Progenitor cell of endocrine pancreas (in vitro differentiated cells): ENCODE measurements around the gene SFTA2. TPM values are rescaled to one million over a fixed set of nuclear protein-coding genes. Genes with fewer than 3 reads are reported as not detected.
"Not testable (repeated sequence)": the region's sequence is repeated elsewhere in the genome, so short reads cannot be mapped to it uniquely, and the experiment has no call there.

ENCODE experiments used
- DNase-seq: peaks from one replicate; pipeline ENCODE4 v3.0.0; 2021; ENCODE audit warnings: low spot score; ENCODE audit not compliant: unreplicated experiment
- H3K27ac Mint-ChIP-seq: 2 replicates; pipeline ENCODE4 v1.8.0; 2021; ENCODE audit warnings: mild to moderate bottlenecking, moderate library complexity, mixed read lengths
- H3K27me3 Mint-ChIP-seq: 2 replicates; pipeline ENCODE4 v1.8.0; 2021; ENCODE audit warnings: mixed read lengths
- H3K36me3 Mint-ChIP-seq: 2 replicates; pipeline ENCODE4 v1.8.0; 2022; ENCODE audit warnings: mixed read lengths; ENCODE audit not compliant: insufficient read depth
- H3K4me1 Mint-ChIP-seq: 2 replicates; pipeline ENCODE4 v1.8.0; 2021; ENCODE audit warnings: low read depth, mixed read lengths
- H3K4me3 Mint-ChIP-seq: 2 replicates; pipeline ENCODE4 v1.8.0; 2021; ENCODE audit warnings: low read depth, mild to moderate bottlenecking, moderate library complexity, mixed read lengths
- H3K9me3 Mint-ChIP-seq: 2 replicates; pipeline ENCODE4 v1.8.0; 2021; ENCODE audit warnings: low read depth, mixed read lengths
- CTCF ChIP-seq: fragments of 200-600 bp; sonication (generic); IDR thresholded peaks from one replicate; pipeline ENCODE4 v1.5.0; 2021; ENCODE audit warnings: antibody characterized with exemption, mild to moderate bottlenecking; ENCODE audit not compliant: unreplicated experiment
- total RNA-seq: library from RNA; stranded (reverse); gene quantifications from 2 replicates; pipeline ENCODE4 v1.2.1, GENCODE V29; 2021

The SFTA2 gene
- total RNA-seq, 1 donor from 2014 or later, result 2.6 TPM

- H3K27ac Mint-ChIP-seq, result no peak overlapping the region
- TF ChIP-seq CTCF, result no peak
These were observed 5.3 kb downstream of the SFTA2 start for GRCh38 chr6:30926644-30927043.

GRCh38 chr6:30924040-30924627, 7.8 kb downstream of the SFTA2 start:
- not testable (repeated sequence) for H3K27ac Mint-ChIP-seq, H3K4me1 Mint-ChIP-seq, H3K9me3 Mint-ChIP-seq, H3K27me3 Mint-ChIP-seq, DNase-seq, H3K4me3 Mint-ChIP-seq
- H3K36me3 Mint-ChIP-seq, result peaks cover 21% of the 10 kb centered on the region

More at GRCh38 chr6:30926644-30927043, 5.3 kb downstream of the SFTA2 start:
- Mint-ChIP-seq H3K36me3 (peaks cover 20% of the 10 kb centered on the region), H3K27me3 (no peaks in the 10 kb centered on the region), H3K4me1 (peaks cover 3% of the 10 kb centered on the region), H3K4me3 (no peak overlapping the region), H3K9me3 (peaks cover 8% of the 10 kb centered on the region)
- no peak for DNase-seq

- H3K36me3 Mint-ChIP-seq, result peaks cover 11% of the 10 kb centered on the region
- no peak for DNase-seq
- no peak overlapping the region for H3K4me3 Mint-ChIP-seq
- no peaks in the 10 kb centered on the region for H3K9me3 Mint-ChIP-seq
- no peak overlapping the region for H3K27ac Mint-ChIP-seq
- no peak for TF ChIP-seq CTCF
- H3K27me3 Mint-ChIP-seq, result no peaks in the 10 kb centered on the region
- H3K4me1 Mint-ChIP-seq, result no peaks in the 10 kb centered on the region
These were observed 9.5 kb downstream of the SFTA2 start for GRCh38 chr6:30922447-30922852.

- peaks cover 16% of the 10 kb centered on the region for H3K36me3 Mint-ChIP-seq
- H3K4me3 Mint-ChIP-seq, result no peak overlapping the region
- H3K27ac Mint-ChIP-seq, result no peak overlapping the region
- H3K9me3 Mint-ChIP-seq, result no peaks in the 10 kb centered on the region
- no peak for TF ChIP-seq CTCF
- H3K27me3 Mint-ChIP-seq, result no peaks in the 10 kb centered on the region
- H3K4me1 Mint-ChIP-seq, result peaks cover 10% of the 10 kb centered on the region
- DNase-seq, result no peak
These were observed 13.3 kb downstream of the SFTA2 start for GRCh38 chr6:30918670-30919069.

- H3K9me3 Mint-ChIP-seq, result no peaks in the 10 kb centered on the region
- peaks cover 16% of the 10 kb centered on the region for H3K36me3 Mint-ChIP-seq
- H3K4me1 Mint-ChIP-seq, result peaks cover 12% of the 10 kb centered on the region
- TF ChIP-seq CTCF, result no peak
- no peak for DNase-seq
- H3K4me3 Mint-ChIP-seq, result no peak overlapping the region
- H3K27me3 Mint-ChIP-seq, result no peaks in the 10 kb centered on the region
- no peak overlapping the region for H3K27ac Mint-ChIP-seq
These were observed 14.5 kb downstream of the SFTA2 start for GRCh38 chr6:30917487-30917886.

DNA sequence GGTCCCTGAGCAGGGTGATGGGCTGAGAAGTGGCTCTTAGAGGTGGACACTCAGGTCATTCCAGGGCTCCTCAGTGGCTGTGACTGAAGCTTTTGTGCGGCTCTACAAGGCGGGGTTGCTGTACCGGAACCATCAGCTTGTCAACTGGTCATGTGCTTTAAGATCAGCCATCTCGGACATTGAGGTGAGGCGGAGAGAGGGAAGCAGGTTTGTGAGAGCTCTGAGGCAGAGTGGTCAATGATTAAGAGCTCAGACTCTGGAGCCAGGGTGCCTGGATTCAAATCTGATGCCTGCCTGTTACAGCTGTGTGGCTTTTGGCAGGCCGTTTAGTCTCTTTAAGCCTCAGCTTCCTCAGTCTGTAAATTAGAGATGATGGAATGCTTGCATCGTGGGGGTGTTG, 14.9 kb downstream of the SFTA2 start:
- H3K27me3 Mint-ChIP-seq, result no peaks in the 10 kb centered on the region
- no peak for DNase-seq
- TF ChIP-seq CTCF, result no peak
- peaks cover 19% of the 10 kb centered on the region for H3K36me3 Mint-ChIP-seq
- H3K4me1 Mint-ChIP-seq, result peaks cover 12% of the 10 kb centered on the region
- no peak overlapping the region for H3K4me3 Mint-ChIP-seq
- no peaks in the 10 kb centered on the region for H3K9me3 Mint-ChIP-seq
- H3K27ac Mint-ChIP-seq, result no peak overlapping the region
